Right forelimb (tissue), 1 donor: ENCODE measurements around the gene NMT1.
"Not testable (repeated sequence)": the region's sequence is repeated elsewhere in the genome, so short reads cannot be mapped to it uniquely, and the experiment has no call there.

Experiments
- DNase-seq: peaks from one replicate; pipeline ENCODE4 v3.0.0-alpha.2; 2018

The NMT1 gene

GRCh38 chr17:45038728-45039634 lies 22.1 kb upstream of the NMT1 start:
- DNase-seq: peak; percentile 56

- DNase-seq: no peak
These were observed 20.7 kb upstream of the NMT1 start for GRCh38 chr17:45040459-45040858.

DNA sequence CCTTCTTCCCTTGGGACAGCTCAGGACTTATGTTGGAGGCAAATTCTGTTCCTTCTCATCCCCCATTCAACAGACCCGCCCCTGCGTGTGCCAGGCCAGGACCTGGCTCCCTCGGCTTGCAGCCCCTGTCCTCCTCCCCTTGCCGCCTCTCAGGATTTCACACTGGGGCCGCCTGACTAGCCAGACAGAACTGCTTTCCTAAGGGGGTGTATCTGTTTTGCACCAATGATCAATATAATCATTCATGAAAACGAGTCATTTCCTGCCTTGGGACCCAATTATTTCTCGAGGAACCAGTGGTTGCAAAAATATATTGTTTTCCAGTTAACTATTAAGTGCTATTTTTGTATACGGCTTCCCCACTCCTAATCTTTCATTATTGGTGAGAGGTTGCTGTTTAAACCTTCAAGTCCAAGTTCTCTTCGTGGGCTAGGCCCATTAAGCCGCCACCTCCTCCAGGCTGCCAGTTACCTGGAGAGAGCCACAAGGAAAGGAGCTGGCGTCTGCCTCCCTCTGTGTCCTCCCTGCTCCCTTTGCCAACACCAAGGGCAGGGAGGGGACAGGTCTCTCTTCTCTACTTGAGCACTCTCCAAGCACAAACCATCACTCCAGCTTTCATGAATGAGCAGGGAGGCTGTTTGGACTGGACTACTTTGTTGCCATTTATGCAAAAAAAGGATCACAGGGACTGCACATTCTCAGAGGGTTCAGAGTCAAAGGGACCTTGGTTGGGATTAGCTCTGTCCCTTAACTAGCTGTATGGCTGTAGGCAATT lies 18.6 kb upstream of the NMT1 start:
- no peak for DNase-seq

DNA sequence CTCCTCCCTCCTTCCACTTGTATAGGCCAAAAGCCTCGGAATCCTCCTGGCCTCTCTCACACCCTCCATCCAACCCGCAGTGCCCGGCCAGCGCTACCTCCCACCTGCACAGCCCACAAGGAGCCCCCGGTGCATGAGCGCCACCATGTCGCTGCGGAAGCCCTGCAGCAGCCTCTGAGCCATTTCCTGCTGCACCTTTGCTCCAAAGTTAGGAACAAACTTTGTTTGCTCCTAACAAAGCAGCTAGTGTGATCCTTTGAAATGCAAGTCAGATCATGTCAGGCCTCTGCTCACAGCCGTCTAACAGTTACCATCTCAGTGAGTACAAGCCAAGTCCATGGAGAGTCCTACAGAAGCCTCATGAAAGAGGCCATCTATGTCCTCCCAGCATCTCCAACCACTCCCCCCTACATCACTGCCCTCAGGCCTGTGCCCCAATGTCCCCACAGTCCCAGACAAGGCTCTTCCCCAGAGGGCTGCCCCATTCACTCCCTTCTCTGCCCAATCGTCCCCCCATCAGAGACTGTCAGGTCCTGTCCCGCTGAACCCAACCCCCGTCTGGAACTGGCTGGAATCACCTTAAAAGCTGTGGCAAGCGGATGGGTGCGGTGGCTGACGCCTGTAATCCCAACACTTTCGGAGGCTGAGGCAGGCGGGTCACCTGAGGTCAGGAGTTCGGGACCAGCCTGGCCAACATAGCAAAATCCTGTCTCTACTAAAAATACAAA lies 17.1 kb upstream of the NMT1 start:
- DNase-seq: no peak

DNA sequence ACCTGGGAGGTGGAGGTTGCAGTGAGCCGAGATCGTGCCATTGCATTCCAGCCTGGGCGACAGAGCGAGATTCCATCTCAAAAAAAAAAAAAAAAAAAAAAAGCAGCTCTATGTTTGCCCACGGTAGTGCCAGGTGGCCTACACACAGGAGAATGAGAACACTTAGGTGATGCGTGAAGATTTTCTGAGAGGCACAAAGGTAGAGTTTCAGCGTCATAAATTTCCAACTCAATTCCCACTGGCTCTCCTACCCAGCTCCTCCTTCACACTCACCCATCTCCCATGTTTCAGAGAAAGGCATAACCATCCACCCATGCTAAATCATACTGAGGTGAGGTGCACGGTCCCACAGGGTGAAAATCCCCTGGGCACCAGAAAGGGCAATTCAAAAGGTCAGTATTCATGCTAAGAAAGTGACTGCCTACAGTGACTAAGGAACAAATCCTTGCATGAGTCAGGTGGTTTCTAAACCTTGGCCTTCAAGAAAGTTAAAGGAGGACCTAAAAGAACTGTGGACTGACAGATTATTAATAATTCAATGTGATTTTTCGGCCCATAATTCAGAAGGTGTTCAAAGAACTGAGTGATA lies 14.5 kb upstream of the NMT1 start:
- no peak for DNase-seq

DNA sequence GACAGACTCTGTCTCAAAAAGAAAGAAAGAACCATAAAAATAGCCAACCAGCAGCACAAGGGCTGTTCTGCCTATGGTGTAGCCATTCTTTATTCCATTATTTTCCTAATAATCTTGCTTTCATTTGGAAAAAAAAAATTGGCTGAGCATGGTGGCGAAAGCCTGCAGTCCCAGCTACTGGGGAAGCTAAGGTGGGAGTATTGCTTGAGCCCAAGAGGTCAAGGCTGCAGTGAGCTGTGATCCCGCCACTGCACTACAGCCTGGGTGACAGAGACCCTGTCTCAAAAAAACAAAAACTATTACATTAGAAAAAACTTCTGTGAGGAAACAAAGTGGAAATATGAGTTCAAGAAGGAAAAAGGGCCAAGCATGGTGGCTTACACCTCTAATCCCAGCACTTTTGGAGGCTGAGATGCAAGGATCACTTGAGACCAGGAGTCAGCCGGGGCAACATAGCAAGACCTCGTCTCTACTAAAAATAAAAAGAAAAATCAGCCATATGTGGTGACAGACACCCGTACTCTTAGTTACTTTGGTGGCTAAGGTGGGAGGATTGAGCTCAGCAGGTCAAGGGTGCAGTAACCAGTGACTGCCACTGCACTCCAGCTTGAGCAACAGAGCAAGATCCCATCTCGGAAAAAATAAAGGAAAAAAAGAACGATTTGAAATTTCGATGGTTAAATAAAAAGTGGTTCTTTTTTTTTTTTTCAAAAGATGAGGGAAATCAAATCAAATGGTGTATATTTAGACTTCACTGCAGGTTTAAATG lies 12.1 kb upstream of the NMT1 start:
- no peak for DNase-seq

DNA sequence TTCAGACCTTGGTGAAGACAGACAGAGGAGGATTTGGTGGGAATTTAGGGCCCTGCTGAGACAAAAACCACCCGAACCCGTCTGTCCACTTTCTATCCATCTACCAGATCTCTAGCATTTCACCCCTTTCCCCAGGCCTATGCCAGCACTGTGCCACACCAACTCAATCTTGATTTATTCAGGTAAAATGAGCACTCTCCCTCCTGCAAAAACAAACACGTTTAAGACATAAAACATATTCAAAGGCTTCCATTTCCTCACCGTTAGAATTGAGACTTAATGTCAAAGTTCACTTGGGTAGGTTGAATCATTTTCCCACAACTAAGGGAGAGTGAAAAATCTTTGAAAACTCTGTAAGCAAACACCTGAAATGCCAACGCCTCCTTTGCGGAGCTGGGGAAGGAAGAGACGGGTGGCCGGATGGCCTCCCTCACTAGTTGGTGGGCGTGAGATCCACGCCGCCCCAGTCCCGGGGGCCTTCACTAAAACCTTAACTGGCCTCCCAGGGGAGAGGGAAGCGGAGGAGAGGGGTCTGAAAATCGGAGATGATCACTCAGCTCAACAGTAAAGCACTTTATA lies 10.5 kb upstream of the NMT1 start:
- DNase-seq: no peak

DNA sequence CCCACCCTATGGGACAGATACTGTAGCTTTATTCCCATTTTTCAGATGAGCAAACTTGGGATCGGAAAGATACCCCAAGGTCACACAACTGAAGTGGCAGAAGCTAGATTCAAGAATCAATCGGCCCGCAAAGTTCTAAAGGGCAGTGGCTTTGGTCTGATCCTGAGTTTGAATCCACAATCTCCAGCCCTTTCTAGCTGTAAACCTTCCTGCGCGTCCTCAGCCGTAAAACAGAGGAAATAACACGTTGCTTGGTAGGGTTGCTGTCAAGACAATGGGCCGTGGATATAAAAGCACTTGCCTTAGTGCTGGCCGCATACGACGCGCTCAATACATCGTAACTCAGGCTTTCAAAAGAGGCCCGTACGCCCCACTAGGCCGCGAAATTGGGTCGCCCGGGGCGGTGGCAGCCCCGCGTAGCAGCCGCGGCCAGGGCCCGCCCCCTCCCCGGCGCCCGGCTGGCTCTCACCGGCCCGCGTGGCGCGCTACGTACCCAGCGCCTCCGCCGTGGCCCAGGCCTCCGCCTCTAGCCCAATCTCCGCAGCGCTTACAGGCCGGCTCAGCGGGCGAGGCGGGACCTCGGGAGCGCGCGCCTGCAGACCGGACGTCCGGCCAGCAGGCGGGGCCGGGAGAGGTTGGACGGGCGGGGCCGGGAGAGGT lies 9.9 kb upstream of the NMT1 start, which contains the start of gene DCAKD:
DCAKD (minus strand) TSS at position 573 of the 660 bp plus-strand sequence. CDS start 16,747 bp downstream, outside the sequence.
- peak; percentile 95 for DNase-seq

DNA sequence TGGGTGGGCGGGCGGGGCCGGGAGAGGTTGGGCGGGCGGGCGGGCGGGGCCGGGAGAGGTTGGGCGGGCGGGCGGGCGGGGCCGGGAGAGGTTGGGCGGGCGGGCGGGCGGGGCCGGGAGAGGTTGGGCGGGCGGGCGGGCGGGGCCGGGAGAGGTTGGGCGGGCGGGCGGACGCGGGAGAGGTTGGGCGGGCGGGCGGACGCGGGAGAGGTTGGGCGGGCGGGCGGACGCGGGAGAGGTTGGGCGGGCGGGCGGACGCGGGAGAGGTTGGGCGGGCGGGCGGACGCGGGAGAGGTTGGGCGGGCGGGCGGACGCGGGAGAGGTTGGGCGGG lies 9.4 kb upstream of the NMT1 start:
- not testable (repeated sequence) for DNase-seq

- no peak for DNase-seq
These were observed 8.9 kb upstream of the NMT1 start for GRCh38 chr17:45052052-45052772.

- DNase-seq: no peak
These were observed 728 bp upstream of the NMT1 start for GRCh38 chr17:45060382-45060796.

- DNase-seq: no peak
These were observed 589 bp downstream of the NMT1 start for GRCh38 chr17:45061606-45062205.

DNA sequence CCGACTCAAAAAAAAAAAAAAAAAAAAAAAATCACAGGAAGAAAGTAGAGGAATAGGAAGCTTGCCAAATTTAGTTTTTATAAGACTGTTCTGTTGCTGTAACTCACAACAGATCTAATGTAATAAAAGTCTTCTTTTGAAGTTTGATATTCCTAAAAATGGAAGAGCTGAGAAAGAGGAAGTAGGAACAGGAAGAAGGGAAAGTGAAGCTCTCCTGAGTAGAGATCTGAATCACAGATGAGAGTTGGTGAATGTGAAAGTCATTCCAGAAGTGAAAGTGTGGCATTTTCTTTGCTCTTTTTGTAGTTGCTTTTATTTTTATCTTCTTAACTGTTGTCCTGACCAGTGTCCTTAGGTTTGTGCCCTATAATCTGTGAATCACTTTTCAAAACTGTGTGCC lies 2.1 kb downstream of the NMT1 start:
- DNase-seq: no peak

DNA sequence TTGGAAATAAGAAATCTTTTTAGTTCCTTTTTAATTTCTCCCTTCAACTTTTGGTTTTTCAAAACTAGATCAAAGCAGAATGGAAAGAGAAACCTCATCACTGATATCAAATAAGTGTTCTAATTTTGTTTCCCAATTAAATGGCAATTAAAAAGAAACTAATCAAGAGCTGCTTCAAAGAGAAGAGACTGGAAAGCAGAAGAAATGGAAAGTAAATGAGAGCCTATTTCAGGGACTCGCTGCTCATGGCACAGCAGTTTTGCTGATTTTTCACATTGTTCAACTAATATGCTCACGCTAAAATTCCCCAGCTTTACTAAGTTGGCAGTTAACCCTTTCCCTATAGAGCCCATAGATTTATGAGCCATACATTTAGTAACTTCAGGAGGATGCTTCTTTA lies 6.5 kb downstream of the NMT1 start:
- no peak for DNase-seq

DNA sequence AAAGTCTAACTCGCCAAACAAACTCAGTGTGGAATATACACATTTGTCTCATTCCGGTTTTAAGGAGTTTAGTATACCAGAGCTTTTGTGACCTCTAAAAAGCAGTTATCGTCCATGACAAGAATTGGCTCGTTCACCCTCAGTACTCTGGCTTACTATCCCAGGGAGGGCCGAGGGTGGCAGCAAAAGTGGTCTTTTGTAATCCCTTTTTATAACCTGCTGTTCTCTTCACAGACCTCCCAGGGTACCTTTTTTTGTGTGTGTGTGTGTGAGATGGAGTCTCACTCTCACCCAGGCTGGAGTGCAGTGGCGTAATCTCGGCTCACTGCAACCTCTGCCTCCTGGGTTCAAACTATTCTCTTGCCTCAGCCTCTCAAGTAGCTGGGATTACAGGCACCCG lies 8.9 kb downstream of the NMT1 start:
- DNase-seq: no peak

- no peak for DNase-seq
These were observed 9.7 kb downstream of the NMT1 start for GRCh38 chr17:45070809-45071208.

GRCh38 chr17:45073414-45074070 lies 12.4 kb downstream of the NMT1 start:
- DNase-seq: no peak

DNA sequence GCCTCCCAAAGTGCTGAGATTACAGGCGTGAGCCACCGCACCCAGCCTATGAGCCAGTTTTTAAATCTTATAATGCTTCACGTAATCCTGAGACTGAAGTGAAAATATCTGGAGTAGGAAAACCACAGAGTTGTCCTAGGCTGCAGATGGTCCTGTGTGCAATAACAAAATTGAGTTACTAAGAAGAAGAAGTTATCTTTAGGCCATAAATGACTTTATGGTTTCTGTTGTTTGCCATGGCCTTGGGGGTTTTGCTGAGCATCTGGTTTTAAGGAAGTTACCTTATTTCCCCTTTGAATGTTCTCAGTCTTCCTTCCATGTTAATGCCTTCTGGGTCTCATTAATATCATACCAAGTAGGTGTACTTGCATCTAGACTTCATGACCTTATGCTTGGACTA lies 16.5 kb downstream of the NMT1 start:
- no peak for DNase-seq

DNA sequence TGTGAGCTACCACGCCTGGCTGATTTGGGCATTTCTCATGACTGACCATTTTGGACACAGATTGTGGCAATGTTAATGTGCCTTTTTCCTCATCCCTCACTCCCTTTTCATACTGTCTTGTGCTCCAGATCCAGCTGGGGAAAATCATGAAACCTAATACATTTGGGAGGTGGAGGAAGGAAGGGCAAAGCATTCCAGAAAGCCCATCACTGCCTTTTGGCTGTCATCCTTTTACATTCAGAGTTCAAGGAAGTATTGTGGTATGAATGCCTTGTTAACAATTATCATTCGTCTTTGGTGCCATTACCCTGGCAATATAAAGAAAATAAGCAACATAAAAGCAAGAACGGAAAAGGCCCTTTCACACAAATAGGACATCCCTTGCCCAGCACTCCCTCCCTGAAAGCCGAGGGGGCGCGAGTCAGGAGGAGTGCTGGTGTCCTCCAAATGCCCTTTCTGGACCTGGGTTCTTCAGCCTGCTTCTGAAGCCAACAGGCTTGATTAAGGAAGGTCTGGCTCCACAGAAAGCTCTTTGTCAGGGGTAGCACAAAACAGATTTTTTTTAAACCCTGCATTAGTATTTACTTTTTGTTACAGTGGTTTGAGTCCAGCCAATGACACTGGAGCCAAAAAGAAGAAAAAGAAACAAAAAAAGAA lies 20.1 kb downstream of the NMT1 start:
- DNase-seq: no peak
